Activated T-cell treated with anti-CD3 and anti-CD28 coated beads, Interleukin-2, amount 50 U/mL, for 72 hours (primary cell): ENCODE results near the gene SST. TPM values are rescaled to one million over a fixed set of nuclear protein-coding genes. Genes with fewer than 3 reads are reported as not detected.
"Not testable (repeated sequence)": the region's sequence is repeated elsewhere in the genome, so short reads cannot be mapped to it uniquely, and the experiment has no call there.

Experiments
- ATAC-seq, 2 donors: fragments of 150-1000 bp; cut with Tn5 transposase; replicated peaks in 1 of 2; 2 replicates each; pipeline ENCODE4 v1.10.0; 2021; ENCODE audit warnings: moderate library complexity in 2 of 2, mild to moderate bottlenecking in 1 of 2
- DNase-seq, 2 donors: peaks; one replicate each; pipeline ENCODE4 v3.0.0; 2021 to 2022; ENCODE audit warnings: mixed read lengths in 1 of 2
- H3K27ac Mint-ChIP-seq: one replicate; pipeline ENCODE4 v1.8.0; 2022; ENCODE audit warnings: mild to moderate bottlenecking, moderate library complexity, mixed read lengths
- H3K27me3 Mint-ChIP-seq: one replicate; pipeline ENCODE4 v1.8.0; 2022; ENCODE audit warnings: low read depth, mixed read lengths
- H3K36me3 Mint-ChIP-seq, 2 donors: one replicate each; pipeline ENCODE4 v1.8.0; 2022; ENCODE audit warnings: mixed read lengths in 2 of 2, mild to moderate bottlenecking in 1 of 2; ENCODE audit not compliant: insufficient read depth in 2 of 2
- H3K4me1 Mint-ChIP-seq: one replicate; pipeline ENCODE4 v1.8.0; 2022; ENCODE audit warnings: low read depth, mixed read lengths
- H3K4me3 Mint-ChIP-seq, 2 donors: one replicate each; pipeline ENCODE4 v1.8.0; 2022; ENCODE audit warnings: mild to moderate bottlenecking in 2 of 2, mixed read lengths in 2 of 2, moderate library complexity in 2 of 2
- H3K9me3 Mint-ChIP-seq, 2 donors: one replicate each; pipeline ENCODE4 v1.8.0; 2022; ENCODE audit warnings: mixed read lengths in 2 of 2
- total RNA-seq, 2 donors: library from RNA; stranded (reverse); gene quantifications; one replicate each; pipeline ENCODE4 v1.2.3, GENCODE V29; 2022

The SST gene
- total RNA-seq, 2 donors from 2014 or later: not detected

DNA sequence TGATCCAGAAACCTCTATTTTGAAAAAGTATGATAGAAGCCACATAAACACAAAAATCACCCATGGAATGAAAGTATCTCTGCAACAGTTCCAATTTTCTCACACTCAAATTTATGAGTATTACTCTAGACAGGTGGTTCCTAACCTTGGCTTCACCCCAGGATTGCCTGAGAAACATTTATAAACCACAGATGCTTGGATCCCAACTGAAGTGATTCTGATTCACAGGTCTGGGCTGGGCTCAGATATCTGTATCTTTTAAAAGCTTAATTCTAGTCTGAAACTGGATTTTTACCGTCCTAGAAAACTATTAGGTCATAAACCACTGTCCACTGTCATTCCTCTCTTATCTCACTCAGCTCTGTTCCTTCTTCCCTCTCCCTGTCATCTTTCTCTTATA, 7.4 kb upstream of the SST start:
- H3K4me1 Mint-ChIP-seq: no peaks in the 10 kb centered on the region
- no peak for DNase-seq
- ATAC-seq: no peak
- H3K9me3 Mint-ChIP-seq: no peaks in the 10 kb centered on the region
- H3K4me3 Mint-ChIP-seq: no peak overlapping the region
- peaks cover 86% of the 10 kb centered on the region for H3K27me3 Mint-ChIP-seq
- no peak overlapping the region for H3K27ac Mint-ChIP-seq
- no peaks in the 10 kb centered on the region for H3K36me3 Mint-ChIP-seq

DNA sequence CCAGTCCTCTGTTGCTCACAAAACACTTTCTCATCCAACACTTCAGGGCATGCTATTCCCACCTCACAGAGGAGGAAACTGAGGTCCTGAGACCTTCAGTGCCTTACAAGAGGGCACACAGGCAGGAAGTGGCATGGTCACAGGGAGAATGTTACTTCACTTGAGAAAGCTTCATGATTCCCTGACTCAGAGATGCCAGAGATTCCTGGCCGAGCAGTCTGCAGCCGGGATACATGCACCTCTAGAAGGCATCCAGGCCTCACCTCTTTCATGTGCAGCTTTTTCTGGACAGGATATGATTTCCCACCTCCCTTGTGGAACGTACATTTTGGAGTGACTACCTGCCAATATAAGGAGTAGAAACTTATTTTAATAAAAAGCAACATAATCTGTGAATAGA, 2.8 kb upstream of the SST start:
- no peak for DNase-seq
- H3K36me3 Mint-ChIP-seq: peaks cover 0 to 2% of the 10 kb centered on the region in 2 donors
- H3K27ac Mint-ChIP-seq: no peak overlapping the region
- peaks cover 98% of the 10 kb centered on the region for H3K27me3 Mint-ChIP-seq
- no peak for ATAC-seq
- H3K9me3 Mint-ChIP-seq: no peaks in the 10 kb centered on the region
- H3K4me1 Mint-ChIP-seq: no peaks in the 10 kb centered on the region
- no peak overlapping the region for H3K4me3 Mint-ChIP-seq

DNA sequence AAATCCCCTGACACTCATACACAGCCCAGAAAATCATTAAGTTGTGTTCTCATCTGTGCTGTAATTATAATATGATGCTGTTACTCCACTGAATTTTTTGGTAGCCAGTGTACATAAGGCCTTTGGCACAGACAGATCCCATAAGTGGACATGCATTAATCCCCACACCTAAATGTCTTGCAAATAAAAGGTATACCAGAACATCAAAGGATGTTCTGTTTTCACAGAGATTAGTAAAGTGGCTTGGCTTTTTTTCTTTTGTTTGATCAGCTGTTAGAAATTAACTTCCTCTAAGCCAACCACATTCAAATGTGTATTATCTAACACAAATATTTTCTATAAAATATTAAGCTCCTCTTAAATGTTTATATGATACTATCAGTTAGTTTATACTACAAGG, 2.7 kb downstream of the SST start:
- Mint-ChIP-seq H3K4me3 (no peak overlapping the region), H3K27ac (no peak overlapping the region), H3K9me3 (no peaks in the 10 kb centered on the region), H3K36me3 (peaks cover 0 to 4% of the 10 kb centered on the region in 2 donors), H3K27me3 (peaks cover 88% of the 10 kb centered on the region), H3K4me1 (peaks cover 22% of the 10 kb centered on the region)
- ATAC-seq (no peak), DNase-seq (no peak)

DNA sequence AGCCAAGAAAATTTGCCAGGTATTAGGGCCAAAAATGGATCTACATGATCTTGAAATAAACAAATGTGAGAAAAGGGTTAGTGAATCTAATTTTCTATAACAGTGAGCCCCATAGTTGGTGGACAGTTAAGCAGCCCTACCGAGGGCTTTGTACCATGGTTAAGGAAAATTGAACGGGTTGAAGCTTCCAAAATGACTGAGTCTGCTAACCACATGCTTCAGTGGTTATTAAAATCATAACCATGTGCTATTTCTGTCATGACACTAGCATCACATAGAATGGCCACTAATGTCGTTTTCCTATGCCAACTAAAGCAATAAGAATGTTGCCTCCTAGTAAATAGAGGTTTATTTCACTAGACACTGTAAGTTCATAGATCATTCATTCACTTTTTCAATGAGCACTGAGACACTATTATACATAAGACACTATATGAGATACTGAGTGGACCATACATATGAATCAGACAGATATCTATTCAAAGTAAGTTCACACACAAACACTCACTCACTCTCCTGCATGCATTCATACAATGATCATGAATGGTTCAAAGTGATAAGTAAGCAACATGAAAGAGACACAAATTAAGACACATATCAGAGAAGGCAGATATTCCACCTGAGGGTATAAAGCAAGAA, 4.3 kb downstream of the SST start:
- ATAC-seq: peak; percentile 25 to 38
- DNase-seq: no peak
- Mint-ChIP-seq H3K4me3 (no peak overlapping the region), H3K27ac (no peak overlapping the region), H3K36me3 (peaks cover 0 to 4% of the 10 kb centered on the region in 2 donors), H3K27me3 (peaks cover 84% of the 10 kb centered on the region), H3K4me1 (peaks cover 22% of the 10 kb centered on the region), H3K9me3 (peaks cover 0 to 1% of the 10 kb centered on the region in 2 donors)

DNA sequence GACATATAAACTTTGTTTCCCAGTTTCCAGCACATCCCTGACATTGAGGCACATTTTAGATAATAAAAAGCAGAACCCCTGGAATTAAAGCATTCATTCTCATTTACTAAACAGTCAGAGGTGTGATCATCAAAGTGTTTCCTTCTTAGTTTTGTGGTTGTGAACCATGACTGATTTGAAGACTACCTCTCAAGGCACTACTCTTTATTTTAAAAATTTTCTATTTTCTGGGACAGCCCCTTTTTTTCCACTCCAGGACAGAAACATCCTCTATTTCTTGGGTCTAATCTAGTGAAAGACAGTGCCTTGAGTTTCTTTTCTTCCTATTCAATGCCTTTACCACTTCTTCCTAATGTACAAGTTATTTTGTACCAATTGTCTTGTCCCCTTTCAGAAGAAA, 5.2 kb downstream of the SST start:
- Mint-ChIP-seq H3K27ac (no peak overlapping the region), H3K36me3 (peaks cover 0 to 4% of the 10 kb centered on the region in 2 donors), H3K27me3 (peaks cover 82% of the 10 kb centered on the region), H3K4me3 (no peak overlapping the region), H3K9me3 (peaks cover 0 to 3% of the 10 kb centered on the region in 2 donors), H3K4me1 (peaks cover 22% of the 10 kb centered on the region)
- DNase-seq (no peak), ATAC-seq (peak; percentile 58 to 72)

DNA sequence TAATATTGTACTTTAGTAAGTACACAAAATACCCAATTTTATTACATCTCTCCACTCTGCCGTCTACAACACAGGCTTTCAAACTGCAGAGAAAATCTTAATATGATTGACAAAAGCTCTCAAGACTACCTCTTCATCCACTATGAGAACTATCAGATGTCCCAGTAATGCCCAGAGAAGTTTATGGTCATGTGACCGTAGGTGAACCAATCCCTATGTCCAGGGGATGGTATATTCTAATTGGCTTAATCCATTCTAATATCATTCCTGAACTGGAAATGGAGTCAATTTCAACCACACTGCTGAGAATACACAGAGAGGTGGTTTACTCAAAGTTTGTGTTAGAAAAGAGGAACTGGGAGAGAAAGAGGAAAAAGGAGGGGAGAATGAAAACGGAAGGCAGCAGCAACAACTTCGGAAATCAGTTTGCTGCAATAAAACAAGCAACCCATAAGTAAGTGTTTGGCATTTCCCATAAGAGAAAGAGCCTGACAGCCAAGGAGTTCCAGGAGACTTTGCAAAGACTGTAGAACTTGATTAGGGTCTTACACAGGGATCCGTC, 7.3 kb downstream of the SST start:
- Mint-ChIP-seq H3K9me3 (peaks cover 0 to 3% of the 10 kb centered on the region in 2 donors), H3K27me3 (peaks cover 71% of the 10 kb centered on the region), H3K27ac (no peak overlapping the region)

DNA sequence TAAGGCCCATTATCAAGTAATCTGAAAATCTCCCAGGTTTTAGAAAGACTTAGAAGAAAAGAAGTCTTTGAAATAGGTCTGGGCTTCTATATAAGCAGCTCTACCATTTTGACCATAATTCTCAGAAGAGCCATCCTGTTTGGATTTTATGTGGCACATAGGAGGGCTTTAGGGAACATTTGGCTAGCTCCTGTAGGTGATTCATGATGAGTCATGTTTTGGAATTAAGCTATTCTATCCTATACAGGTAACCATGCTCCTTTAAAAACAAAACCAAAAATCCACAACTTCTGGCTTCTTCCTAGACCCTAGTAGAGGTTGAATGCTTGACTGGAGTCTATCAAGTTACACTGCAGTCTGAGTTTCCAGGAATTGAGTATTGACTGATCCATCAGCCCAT, 8.9 kb downstream of the SST start:
- H3K27ac Mint-ChIP-seq: no peak overlapping the region
- H3K27me3 Mint-ChIP-seq: peaks cover 57% of the 10 kb centered on the region
- H3K4me1 Mint-ChIP-seq: peaks cover 22% of the 10 kb centered on the region
- peaks cover 0 to 2% of the 10 kb centered on the region in 2 donors for H3K36me3 Mint-ChIP-seq
- H3K4me3 Mint-ChIP-seq: no peak overlapping the region
- peaks cover 0 to 3% of the 10 kb centered on the region in 2 donors for H3K9me3 Mint-ChIP-seq
- DNase-seq (no peak), ATAC-seq (no peak)

More for the DNA sequence above, 7.3 kb downstream of the SST start:
- H3K4me1 Mint-ChIP-seq: peaks cover 22% of the 10 kb centered on the region
- DNase-seq (no peak), ATAC-seq (no peak)
- peaks cover 0 to 2% of the 10 kb centered on the region in 2 donors for H3K36me3 Mint-ChIP-seq
- no peak overlapping the region for H3K4me3 Mint-ChIP-seq

DNA sequence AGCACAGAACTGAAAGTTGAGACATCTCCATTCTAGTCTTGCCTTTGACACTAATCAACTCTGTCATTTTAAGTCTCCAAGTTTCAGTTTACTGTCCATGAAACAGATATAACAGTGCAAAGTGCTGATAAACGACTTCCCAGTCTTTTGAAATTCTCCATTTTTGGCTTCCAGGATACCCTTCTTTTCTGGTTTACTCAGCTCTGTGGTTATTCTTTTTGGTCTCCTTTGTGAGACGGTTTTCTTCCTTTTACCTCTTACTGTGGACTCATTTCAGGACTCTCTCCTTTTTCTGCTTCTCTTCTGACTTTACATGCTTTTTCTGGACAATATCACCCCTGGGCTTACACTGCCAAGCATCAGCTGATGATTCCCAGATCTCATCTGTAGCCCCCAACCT, 18.9 kb downstream of the SST start:
- peaks cover 88% of the 10 kb centered on the region for H3K27me3 Mint-ChIP-seq
- no peaks in the 10 kb centered on the region for H3K4me1 Mint-ChIP-seq
- ATAC-seq (no peak), DNase-seq (no peak)
- H3K27ac Mint-ChIP-seq: no peak overlapping the region
- no peaks in the 10 kb centered on the region for H3K36me3 Mint-ChIP-seq
- H3K9me3 Mint-ChIP-seq: no peaks in the 10 kb centered on the region
- H3K4me3 Mint-ChIP-seq: no peak overlapping the region

DNA sequence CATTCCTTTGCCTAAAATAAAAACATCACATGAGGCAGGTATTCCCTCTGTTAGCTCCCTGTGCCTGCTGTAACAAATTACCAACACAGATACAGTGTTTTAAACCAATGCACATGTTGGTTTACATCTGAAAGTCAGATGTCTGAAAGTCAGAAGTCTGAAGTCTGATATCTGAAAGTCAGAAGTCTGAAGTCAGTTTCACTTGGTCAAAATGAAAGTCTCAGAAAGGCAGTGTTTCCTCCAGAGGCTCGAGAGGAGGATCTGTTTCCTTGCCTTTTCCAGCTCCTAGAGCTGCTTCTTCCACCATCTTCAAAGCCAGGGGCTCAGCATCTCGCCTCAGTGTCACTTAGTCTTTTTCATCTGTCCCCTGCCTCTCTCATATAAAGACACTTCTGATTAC, 22.0 kb downstream of the SST start:
- Mint-ChIP-seq H3K9me3 (no peaks in the 10 kb centered on the region), H3K27ac (no peak overlapping the region), H3K36me3 (no peaks in the 10 kb centered on the region), H3K4me3 (no peak overlapping the region), H3K4me1 (no peaks in the 10 kb centered on the region), H3K27me3 (peaks cover 75% of the 10 kb centered on the region)
- no peak for DNase-seq
- ATAC-seq: no peak

DNA sequence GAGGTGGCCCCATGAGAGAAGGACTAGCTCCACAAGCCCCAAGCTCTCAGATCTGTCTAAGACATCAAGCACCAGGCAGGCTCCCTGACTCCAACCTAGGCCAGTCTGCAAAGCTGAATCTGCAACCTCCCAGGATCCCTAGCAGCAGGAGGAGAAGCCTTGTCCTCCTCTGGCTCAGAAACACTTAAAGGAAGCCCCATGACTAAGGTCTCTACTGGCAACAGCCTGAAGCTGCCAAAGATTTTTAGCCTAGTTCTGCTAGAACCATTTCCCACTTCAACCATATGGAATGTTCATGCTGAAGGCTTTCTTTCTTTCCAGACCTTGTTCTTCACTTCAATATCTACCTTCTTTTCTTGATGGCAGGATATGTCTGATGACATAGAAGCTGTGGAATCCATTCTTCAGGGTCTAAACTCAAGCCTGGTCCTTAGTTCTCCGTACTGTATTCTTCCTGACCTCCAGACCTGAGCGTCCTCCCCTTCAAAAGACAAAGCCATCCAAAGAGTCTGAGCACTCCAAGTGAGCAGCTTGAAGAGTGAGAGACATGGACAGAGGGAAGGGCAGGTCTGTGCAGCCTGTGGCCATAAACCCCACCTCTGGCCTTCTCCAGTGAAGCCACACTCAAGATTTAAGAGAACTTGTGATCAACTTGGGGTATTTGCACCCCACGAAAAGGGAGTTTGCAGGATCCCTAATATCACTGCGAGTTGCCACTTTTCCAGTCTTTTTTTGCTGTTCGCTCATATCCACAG, 23.1 kb downstream of the SST start:
- Mint-ChIP-seq H3K27me3 (peaks cover 71% of the 10 kb centered on the region), H3K4me1 (no peaks in the 10 kb centered on the region), H3K27ac (no peak overlapping the region), H3K36me3 (no peaks in the 10 kb centered on the region), H3K4me3 (no peak overlapping the region), H3K9me3 (no peaks in the 10 kb centered on the region)
- ATAC-seq (no peak), DNase-seq (no peak)

DNA sequence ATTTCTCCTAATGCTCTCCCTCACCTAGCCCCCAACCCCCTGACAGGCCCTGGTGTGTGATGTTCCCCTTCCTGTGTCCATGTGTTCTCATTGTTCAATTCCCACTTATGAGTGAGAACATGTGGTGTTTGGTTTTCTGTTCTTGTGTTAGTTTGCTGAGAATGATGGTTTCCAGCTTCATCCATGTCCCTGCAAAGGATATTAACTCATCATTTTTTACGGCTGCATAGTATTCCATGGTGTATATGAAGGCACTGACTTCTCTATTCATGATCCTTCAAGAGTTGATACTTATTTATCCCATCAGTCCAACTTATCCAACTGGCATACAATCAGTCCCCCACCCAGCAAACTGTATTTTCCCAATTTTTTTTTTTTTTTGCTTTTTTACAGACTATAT, 24.8 kb downstream of the SST start:
- H3K4me3 Mint-ChIP-seq: not testable (repeated sequence)

DNA sequence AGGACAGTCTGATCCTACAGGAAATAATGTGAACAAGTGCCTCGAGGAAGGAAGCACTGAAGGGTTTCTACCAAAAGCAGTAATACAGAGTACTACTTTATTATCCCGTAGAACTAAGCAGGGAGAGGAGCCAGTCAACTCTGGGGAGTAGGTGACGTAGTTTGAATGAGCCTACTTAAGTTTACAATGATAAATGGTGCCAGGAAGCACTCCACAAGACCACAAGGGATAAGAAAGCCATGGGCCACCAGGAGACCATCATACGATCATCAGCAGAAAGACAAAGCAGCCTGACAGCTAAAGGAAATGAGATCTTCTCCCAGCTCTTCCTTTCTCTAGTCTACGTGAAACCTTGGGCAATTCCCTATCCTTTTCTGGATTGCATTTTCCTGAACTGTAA, 27.3 kb downstream of the SST start:
- H3K4me1 Mint-ChIP-seq: no peaks in the 10 kb centered on the region
- DNase-seq (no peak), ATAC-seq (no peak)
- no peak overlapping the region for H3K27ac Mint-ChIP-seq
- H3K36me3 Mint-ChIP-seq: no peaks in the 10 kb centered on the region
- no peaks in the 10 kb centered on the region for H3K9me3 Mint-ChIP-seq
- H3K27me3 Mint-ChIP-seq: peaks cover 60% of the 10 kb centered on the region
- H3K4me3 Mint-ChIP-seq: no peak overlapping the region

More for the DNA sequence above, 24.8 kb downstream of the SST start:
- H3K9me3 Mint-ChIP-seq, H3K36me3 Mint-ChIP-seq, DNase-seq, H3K4me1 Mint-ChIP-seq, H3K27ac Mint-ChIP-seq, ATAC-seq: not testable (repeated sequence)
- H3K27me3 Mint-ChIP-seq: peaks cover 63% of the 10 kb centered on the region

DNA sequence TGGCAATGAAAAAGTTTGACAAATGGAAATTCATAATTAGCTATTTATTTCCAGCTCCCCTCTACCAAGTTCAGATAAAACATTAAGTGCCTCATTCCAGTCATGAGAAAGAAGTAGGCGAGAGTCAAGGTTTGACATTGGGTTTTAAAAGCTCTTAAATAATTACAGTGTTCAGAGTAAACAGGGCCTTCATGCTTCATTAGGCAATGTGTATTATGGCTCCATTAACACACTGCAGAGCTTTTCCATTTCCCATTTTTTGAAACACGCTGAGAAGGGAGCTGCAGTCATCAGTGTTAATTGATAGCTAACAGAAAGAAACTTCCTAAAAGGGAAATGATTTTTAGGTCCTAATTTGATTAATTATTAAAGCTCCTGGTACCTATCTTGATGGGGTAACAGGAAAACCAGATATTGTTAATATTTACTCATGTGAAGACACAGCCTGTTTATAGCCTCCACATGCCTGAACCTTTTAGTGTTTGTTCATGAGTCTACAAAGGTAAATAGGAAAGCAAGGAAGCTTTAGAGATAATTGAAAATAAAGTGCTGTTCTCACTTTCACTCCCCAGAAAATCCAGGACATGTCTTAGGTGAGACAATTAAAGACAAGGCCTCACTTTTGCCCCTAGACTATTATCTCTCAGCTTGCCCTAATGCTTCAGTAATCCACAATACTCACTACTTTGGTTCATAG, 28.7 kb downstream of the SST start:
- Mint-ChIP-seq H3K4me1 (no peaks in the 10 kb centered on the region), H3K9me3 (no peaks in the 10 kb centered on the region), H3K27ac (no peak overlapping the region), H3K36me3 (no peaks in the 10 kb centered on the region), H3K27me3 (peaks cover 59% of the 10 kb centered on the region), H3K4me3 (no peak overlapping the region)
- no peak for ATAC-seq
- DNase-seq: no peak
